Measurements from ENCODE around the gene CCNB1IP1. TPM values are rescaled to one million over a fixed set of nuclear protein-coding genes. Genes with fewer than 3 reads are reported as not detected.
A peak's percentile ranks its signal among the peaks of the same experiment; 100 is the strongest.
"Not testable (repeated sequence)": the region's sequence is repeated elsewhere in the genome, so short reads cannot be mapped to it uniquely, and the experiment has no call there.

CCNB1IP1 gene
- polyA plus RNA-seq, 2 donors = 28.5 to 31.6 TPM

DNA sequence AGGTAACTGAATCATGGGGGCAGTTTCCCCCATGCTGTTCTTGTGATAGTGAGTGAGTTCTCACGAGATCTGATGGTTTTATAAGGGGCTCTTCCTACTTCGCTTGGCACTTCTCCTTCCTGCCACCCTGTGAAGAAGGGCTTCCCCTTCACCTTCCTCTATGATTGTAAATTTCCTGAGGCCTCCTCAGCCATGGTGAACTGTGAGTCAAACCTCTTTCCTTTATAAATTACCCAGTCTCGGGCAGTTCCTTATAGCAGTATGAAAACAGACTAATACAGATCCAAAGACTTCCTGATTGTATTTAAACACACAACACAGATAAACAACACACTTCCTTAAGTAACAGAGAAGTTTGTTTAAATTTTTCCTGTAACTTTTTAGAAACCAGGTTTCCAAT lies 25.4 kb upstream of the CCNB1IP1 start:
- H3K9me3 ChIP-seq (ENCODE audit: control insufficient read depth in 2 of 2, insufficient read depth in 1 of 2, low read depth in 1 of 2, low read length in 1 of 2); H3K27me3 ChIP-seq (ENCODE audit: control insufficient read depth in 1 of 2, insufficient read depth in 2 of 2, low read length in 2 of 2); H3K36me3 ChIP-seq (ENCODE audit: control insufficient read depth in 2 of 2, insufficient read depth in 2 of 2, low read length in 1 of 2); H3K27ac ChIP-seq (ENCODE audit: low read depth in 2 of 2, low read length in 1 of 2); H3K4me1 ChIP-seq (ENCODE audit: control insufficient read depth in 2 of 2, insufficient read depth in 2 of 2, low read length in 1 of 2); H3K4me3 ChIP-seq (ENCODE audit: low read depth in 1 of 2, low read length in 2 of 2): not testable (repeated sequence)
- 59 to 73% methylated on average over 3 of the region's 3 CpGs for WGBS, 2 donors

DNA sequence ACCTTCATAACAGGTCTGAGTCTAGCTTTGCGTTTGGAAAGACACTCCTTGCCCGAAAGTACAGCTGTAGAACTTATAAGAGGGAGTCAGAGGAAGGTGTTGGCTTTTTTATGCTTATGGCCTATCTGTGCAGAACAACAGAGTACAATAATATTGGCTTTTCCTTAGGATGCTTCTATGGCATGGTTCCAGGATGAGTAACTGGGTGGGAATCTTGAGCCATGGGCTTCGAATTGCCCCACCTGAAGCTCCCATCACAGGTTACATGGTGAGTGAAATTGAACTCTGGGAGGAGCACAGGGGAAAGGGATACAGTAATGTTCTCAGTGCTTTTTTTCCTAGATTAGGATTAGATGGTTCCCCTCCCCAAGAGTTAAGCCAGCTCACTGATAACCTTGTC lies 23.3 kb upstream of the CCNB1IP1 start:
- 78 to 89% methylated on average over 3 of the region's 3 CpGs for WGBS, 2 donors
- peaks cover 4 to 7% of the 10 kb centered on the region in 2 donors for H3K36me3 ChIP-seq (ENCODE audit: control insufficient read depth in 2 of 2, insufficient read depth in 2 of 2, low read length in 1 of 2)

GRCh38 chr14:20350860-20351259 lies 17.8 kb upstream of the CCNB1IP1 start:
- H3K4me3 ChIP-seq (ENCODE audit: low read depth in 1 of 2, low read length in 2 of 2) = no peak overlapping the region
- H3K9me3 ChIP-seq (ENCODE audit: control insufficient read depth in 2 of 2, insufficient read depth in 1 of 2, low read depth in 1 of 2, low read length in 1 of 2) = no peaks in the 10 kb centered on the region
- no peaks in the 10 kb centered on the region for H3K4me1 ChIP-seq (ENCODE audit: control insufficient read depth in 2 of 2, insufficient read depth in 2 of 2, low read length in 1 of 2)
- H3K27ac ChIP-seq (ENCODE audit: low read depth in 2 of 2, low read length in 1 of 2) = no peak overlapping the region
- no peaks in the 10 kb centered on the region for H3K27me3 ChIP-seq (ENCODE audit: control insufficient read depth in 1 of 2, insufficient read depth in 2 of 2, low read length in 2 of 2)
- H3K36me3 ChIP-seq (ENCODE audit: control insufficient read depth in 2 of 2, insufficient read depth in 2 of 2, low read length in 1 of 2) = peaks cover 3 to 8% of the 10 kb centered on the region in 2 donors

More for the DNA sequence above, 23.3 kb upstream of the CCNB1IP1 start:
- Histone ChIP-seq H3K27ac (ENCODE audit: low read depth in 2 of 2, low read length in 1 of 2) (no peak overlapping the region), H3K9me3 (ENCODE audit: control insufficient read depth in 2 of 2, insufficient read depth in 1 of 2, low read depth in 1 of 2, low read length in 1 of 2) (no peaks in the 10 kb centered on the region), H3K27me3 (ENCODE audit: control insufficient read depth in 1 of 2, insufficient read depth in 2 of 2, low read length in 2 of 2) (no peaks in the 10 kb centered on the region), H3K4me1 (ENCODE audit: control insufficient read depth in 2 of 2, insufficient read depth in 2 of 2, low read length in 1 of 2) (no peaks in the 10 kb centered on the region), H3K4me3 (ENCODE audit: low read depth in 1 of 2, low read length in 2 of 2) (no peak overlapping the region)

DNA sequence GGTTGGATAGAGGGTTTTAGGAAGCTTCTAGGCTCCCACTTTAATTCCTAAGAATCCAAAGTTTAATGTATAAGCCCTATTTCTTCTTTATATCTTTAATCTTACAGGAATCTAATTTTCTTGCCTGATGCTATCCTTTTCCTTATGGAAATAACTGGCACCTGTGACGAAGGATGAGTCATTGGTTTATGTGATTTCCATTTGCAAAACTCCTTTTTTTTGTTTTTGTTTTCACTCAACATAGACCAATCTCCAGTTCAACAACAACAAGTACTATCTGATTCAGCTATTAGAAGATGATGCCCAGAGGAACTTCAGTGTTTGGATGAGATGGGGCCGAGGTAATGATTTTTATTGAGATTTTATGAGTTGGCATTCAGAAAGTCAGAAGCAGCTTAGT lies 17.2 kb upstream of the CCNB1IP1 start:
- Histone ChIP-seq H3K27me3 (ENCODE audit: control insufficient read depth in 1 of 2, insufficient read depth in 2 of 2, low read length in 2 of 2) (no peaks in the 10 kb centered on the region), H3K4me3 (ENCODE audit: low read depth in 1 of 2, low read length in 2 of 2) (no peak overlapping the region), H3K27ac (ENCODE audit: low read depth in 2 of 2, low read length in 1 of 2) (no peak overlapping the region), H3K4me1 (ENCODE audit: control insufficient read depth in 2 of 2, insufficient read depth in 2 of 2, low read length in 1 of 2) (no peaks in the 10 kb centered on the region), H3K36me3 (ENCODE audit: control insufficient read depth in 2 of 2, insufficient read depth in 2 of 2, low read length in 1 of 2) (peaks cover 3 to 11% of the 10 kb centered on the region in 2 donors), H3K9me3 (ENCODE audit: control insufficient read depth in 2 of 2, insufficient read depth in 1 of 2, low read depth in 1 of 2, low read length in 1 of 2) (no peaks in the 10 kb centered on the region)
- WGBS, 2 donors = 90 to 91% methylated on average over 2 of the region's 2 CpGs

DNA sequence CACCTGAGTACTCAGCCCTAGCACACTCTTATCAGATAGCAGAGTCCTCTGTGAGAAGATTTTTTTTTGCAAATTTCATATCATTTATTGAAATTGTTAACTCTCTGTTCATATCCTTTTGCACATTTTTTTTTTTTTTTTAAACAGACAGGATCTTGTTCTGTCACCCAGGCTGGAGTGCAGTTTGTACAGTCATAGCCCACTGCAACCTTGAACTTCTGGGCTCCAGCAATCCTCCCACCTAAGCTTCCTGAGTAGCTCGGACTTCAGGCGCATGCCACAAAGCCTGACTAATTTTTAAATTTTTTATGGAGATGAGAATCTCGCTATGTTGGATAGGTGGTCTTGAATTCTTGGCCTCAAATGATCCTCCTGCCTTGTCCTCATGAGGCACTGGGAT lies 14.7 kb upstream of the CCNB1IP1 start:
- 96 to 99% methylated on average over 3 of the region's 3 CpGs for WGBS, 2 donors
- H3K27me3 ChIP-seq (ENCODE audit: control insufficient read depth in 1 of 2, insufficient read depth in 2 of 2, low read length in 2 of 2) = no peaks in the 10 kb centered on the region
- no peak overlapping the region for H3K27ac ChIP-seq (ENCODE audit: low read depth in 2 of 2, low read length in 1 of 2)
- no peaks in the 10 kb centered on the region for H3K4me1 ChIP-seq (ENCODE audit: control insufficient read depth in 2 of 2, insufficient read depth in 2 of 2, low read length in 1 of 2)
- no peaks in the 10 kb centered on the region for H3K9me3 ChIP-seq (ENCODE audit: control insufficient read depth in 2 of 2, insufficient read depth in 1 of 2, low read depth in 1 of 2, low read length in 1 of 2)
- no peak overlapping the region for H3K4me3 ChIP-seq (ENCODE audit: low read depth in 1 of 2, low read length in 2 of 2)
- H3K36me3 ChIP-seq (ENCODE audit: control insufficient read depth in 2 of 2, insufficient read depth in 2 of 2, low read length in 1 of 2) = peaks cover 3 to 8% of the 10 kb centered on the region in 2 donors

- peaks cover 3 to 8% of the 10 kb centered on the region in 2 donors for H3K36me3 ChIP-seq (ENCODE audit: control insufficient read depth in 2 of 2, insufficient read depth in 2 of 2, low read length in 1 of 2)
- H3K4me1 ChIP-seq (ENCODE audit: control insufficient read depth in 2 of 2, insufficient read depth in 2 of 2, low read length in 1 of 2) = no peaks in the 10 kb centered on the region
- WGBS, 2 donors = 97 to 100% methylated on average over 1 of the region's 1 CpG
- H3K27ac ChIP-seq (ENCODE audit: low read depth in 2 of 2, low read length in 1 of 2) = no peak overlapping the region
- no peaks in the 10 kb centered on the region for H3K27me3 ChIP-seq (ENCODE audit: control insufficient read depth in 1 of 2, insufficient read depth in 2 of 2, low read length in 2 of 2)
- H3K9me3 ChIP-seq (ENCODE audit: control insufficient read depth in 2 of 2, insufficient read depth in 1 of 2, low read depth in 1 of 2, low read length in 1 of 2) = no peaks in the 10 kb centered on the region
- no peak overlapping the region for H3K4me3 ChIP-seq (ENCODE audit: low read depth in 1 of 2, low read length in 2 of 2)
Measured at GRCh38 chr14:20346713-20347112, 13.6 kb upstream of the CCNB1IP1 start.

DNA sequence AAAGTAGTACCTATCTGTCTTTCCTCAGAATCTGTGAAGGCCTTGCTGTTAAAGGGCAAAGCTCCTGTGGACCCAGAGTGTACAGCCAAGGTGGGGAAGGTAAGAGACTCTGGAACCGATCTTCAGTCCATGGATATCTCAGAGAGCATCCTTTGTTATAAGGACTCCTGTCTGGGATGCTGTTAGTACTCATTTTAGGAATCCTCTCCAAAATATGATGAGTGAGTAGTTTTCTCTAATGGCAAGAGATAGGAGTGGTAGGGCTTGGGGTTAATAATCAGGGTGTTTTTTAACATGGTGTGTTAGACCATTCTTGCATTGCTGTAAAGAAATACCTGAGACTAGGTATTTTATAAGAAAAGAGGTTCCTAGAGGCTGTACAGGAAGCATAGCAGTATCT lies 12.3 kb upstream of the CCNB1IP1 start:
- H3K36me3 ChIP-seq (ENCODE audit: control insufficient read depth in 2 of 2, insufficient read depth in 2 of 2, low read length in 1 of 2) = peaks cover 3 to 8% of the 10 kb centered on the region in 2 donors
- H3K27ac ChIP-seq (ENCODE audit: low read depth in 2 of 2, low read length in 1 of 2) = no peak overlapping the region
- 95 to 100% methylated on average over 1 of the region's 1 CpG for WGBS, 2 donors
- no peaks in the 10 kb centered on the region for H3K4me1 ChIP-seq (ENCODE audit: control insufficient read depth in 2 of 2, insufficient read depth in 2 of 2, low read length in 1 of 2)
- no peaks in the 10 kb centered on the region for H3K9me3 ChIP-seq (ENCODE audit: control insufficient read depth in 2 of 2, insufficient read depth in 1 of 2, low read depth in 1 of 2, low read length in 1 of 2)
- no peak overlapping the region for H3K4me3 ChIP-seq (ENCODE audit: low read depth in 1 of 2, low read length in 2 of 2)
- no peaks in the 10 kb centered on the region for H3K27me3 ChIP-seq (ENCODE audit: control insufficient read depth in 1 of 2, insufficient read depth in 2 of 2, low read length in 2 of 2)

DNA sequence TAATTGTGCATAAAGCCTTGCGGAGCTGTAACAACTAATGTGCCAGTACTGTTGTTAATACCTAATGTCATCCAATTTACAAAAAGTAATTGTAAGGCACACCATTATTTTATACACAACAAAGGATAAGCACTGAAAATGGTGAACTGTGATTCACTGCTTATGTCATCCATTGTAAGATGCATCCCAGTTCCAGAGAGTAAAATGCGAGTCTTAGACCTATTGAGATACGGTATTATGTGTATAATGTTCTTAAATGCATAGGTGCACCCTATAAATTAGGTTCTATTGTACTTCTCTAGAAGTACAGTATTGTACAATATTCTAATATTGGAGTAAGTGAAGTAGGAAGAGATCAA lies 10.8 kb upstream of the CCNB1IP1 start:
- Histone ChIP-seq H3K27me3 (ENCODE audit: control insufficient read depth in 1 of 2, insufficient read depth in 2 of 2, low read length in 2 of 2) (no peaks in the 10 kb centered on the region), H3K27ac (ENCODE audit: low read depth in 2 of 2, low read length in 1 of 2) (peak overlapping the region; percentile 73 to 90), H3K4me1 (ENCODE audit: control insufficient read depth in 2 of 2, insufficient read depth in 2 of 2, low read length in 1 of 2) (no peaks in the 10 kb centered on the region), H3K36me3 (ENCODE audit: control insufficient read depth in 2 of 2, insufficient read depth in 2 of 2, low read length in 1 of 2) (peaks cover 0 to 8% of the 10 kb centered on the region in 2 donors), H3K4me3 (ENCODE audit: low read depth in 1 of 2, low read length in 2 of 2) (peak overlapping the region; percentile 61 to 66), H3K9me3 (ENCODE audit: control insufficient read depth in 2 of 2, insufficient read depth in 1 of 2, low read depth in 1 of 2, low read length in 1 of 2) (no peaks in the 10 kb centered on the region)
- 1 to 2% methylated on average over 3 of the region's 3 CpGs for WGBS, 2 donors

DNA sequence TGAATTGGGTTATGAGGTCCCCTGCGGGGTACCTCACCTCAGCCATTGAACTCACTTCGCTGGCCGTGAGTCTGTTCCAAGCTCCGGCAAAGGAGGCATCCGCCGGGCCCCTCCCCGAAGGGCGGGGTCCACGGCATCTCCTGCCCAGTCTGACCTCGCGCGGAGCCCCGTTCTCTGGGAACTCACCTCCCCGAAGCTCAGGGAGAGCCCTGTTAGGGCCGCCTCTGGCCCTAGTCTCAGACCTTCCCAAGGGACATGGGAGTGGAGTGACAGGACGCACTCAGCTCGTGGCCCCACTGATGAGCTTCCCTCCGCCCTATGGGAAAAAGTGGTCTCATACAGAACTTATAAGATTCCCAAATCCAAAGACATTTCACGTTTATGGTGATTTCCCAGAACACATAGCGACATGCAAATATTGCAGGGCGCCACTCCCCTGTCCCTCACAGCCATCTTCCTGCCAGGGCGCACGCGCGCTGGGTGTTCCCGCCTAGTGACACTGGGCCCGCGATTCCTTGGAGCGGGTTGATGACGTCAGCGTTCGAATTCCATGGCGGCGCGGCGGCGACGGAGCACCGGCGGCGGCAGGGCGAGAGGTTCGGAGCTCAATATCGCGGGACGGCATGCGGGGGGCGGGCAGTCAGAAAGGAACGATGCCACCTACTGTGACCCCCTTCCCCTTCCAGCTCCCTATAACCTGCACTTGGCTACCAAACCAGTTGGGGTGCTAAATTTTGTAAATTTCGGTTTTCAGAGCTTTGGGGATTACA lies 10.2 kb upstream of the CCNB1IP1 start, which contains the start of gene PARP2:
Gene PARP2 (plus strand): TSS at position 544 of the 770 bp plus-strand sequence. CDS start 7 bp downstream, at position 551.
- 0% methylated on average over 50 of the region's 50 CpGs for WGBS, 2 donors
- H3K27me3 ChIP-seq (ENCODE audit: control insufficient read depth in 1 of 2, insufficient read depth in 2 of 2, low read length in 2 of 2) = no peaks in the 10 kb centered on the region
- H3K4me3 ChIP-seq (ENCODE audit: low read depth in 1 of 2, low read length in 2 of 2) = peak within 1 kb of the TSS; percentile 61 to 66
- no peaks in the 10 kb centered on the region for H3K4me1 ChIP-seq (ENCODE audit: control insufficient read depth in 2 of 2, insufficient read depth in 2 of 2, low read length in 1 of 2)
- H3K36me3 ChIP-seq (ENCODE audit: control insufficient read depth in 2 of 2, insufficient read depth in 2 of 2, low read length in 1 of 2) = peaks cover 0 to 8% of the 10 kb centered on the region in 2 donors
- no peaks in the 10 kb centered on the region for H3K9me3 ChIP-seq (ENCODE audit: control insufficient read depth in 2 of 2, insufficient read depth in 1 of 2, low read depth in 1 of 2, low read length in 1 of 2)
- peak within 1 kb of the TSS; percentile 86 to 90 for H3K27ac ChIP-seq (ENCODE audit: low read depth in 2 of 2, low read length in 1 of 2)

GRCh38 chr14:20341646-20342045 lies 8.6 kb upstream of the CCNB1IP1 start:
- no peaks in the 10 kb centered on the region for H3K9me3 ChIP-seq (ENCODE audit: control insufficient read depth in 2 of 2, insufficient read depth in 1 of 2, low read depth in 1 of 2, low read length in 1 of 2)
- 47 to 61% methylated on average over 2 of the region's 2 CpGs for WGBS, 2 donors
- H3K36me3 ChIP-seq (ENCODE audit: control insufficient read depth in 2 of 2, insufficient read depth in 2 of 2, low read length in 1 of 2) = peaks cover 0 to 4% of the 10 kb centered on the region in 2 donors
- no peak overlapping the region for H3K27ac ChIP-seq (ENCODE audit: low read depth in 2 of 2, low read length in 1 of 2)
- H3K4me1 ChIP-seq (ENCODE audit: control insufficient read depth in 2 of 2, insufficient read depth in 2 of 2, low read length in 1 of 2) = no peaks in the 10 kb centered on the region
- no peak overlapping the region for H3K4me3 ChIP-seq (ENCODE audit: low read depth in 1 of 2, low read length in 2 of 2)
- no peaks in the 10 kb centered on the region for H3K27me3 ChIP-seq (ENCODE audit: control insufficient read depth in 1 of 2, insufficient read depth in 2 of 2, low read length in 2 of 2)
